Measurements from ENCODE around the gene CEP128. TPM values are rescaled to one million over a fixed set of nuclear protein-coding genes. Genes with fewer than 3 reads are reported as not detected.

The CEP128 gene
- total RNA-seq, 2 experiments from 2014 or later = 28.9 to 47.4 TPM

DNA sequence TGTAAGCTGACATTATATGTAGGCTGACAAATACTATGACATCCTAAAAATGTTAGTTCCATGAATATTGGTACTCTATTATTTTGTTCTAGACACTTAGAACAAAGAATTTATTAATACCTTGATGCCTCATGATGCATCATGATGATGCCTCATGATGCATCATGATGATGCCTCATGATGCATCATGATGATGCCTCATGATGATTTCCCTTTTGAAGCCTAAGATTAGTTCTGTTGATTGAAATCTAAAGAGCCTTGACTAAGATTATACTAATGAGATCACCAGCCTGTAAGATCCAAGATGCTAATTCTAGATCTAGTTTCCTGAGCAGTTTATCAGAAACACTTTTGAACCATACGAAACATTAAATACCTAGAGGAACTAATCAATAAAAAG is 4.6 kb upstream of the CEP128 start:
- Mint-ChIP-seq H3K4me1 (peaks cover 20% of the 10 kb centered on the region), H3K27me3 (peaks cover 7% of the 10 kb centered on the region), H3K9me3 (ENCODE audit: low read depth) (no peaks in the 10 kb centered on the region), H3K36me3 (peaks cover 4% of the 10 kb centered on the region), H3K27ac (no peak overlapping the region), H3K4me3 (no peak overlapping the region)
- DNase-seq (no peak), ATAC-seq (no peak)
- CTCF ChIA-PET = interaction anchor here (1.0 to 1.5 kb wide), 2 partner anchors 9 to 41 kb away, joined by 3 to 4 read pairs; partner anchors contain the start of gene TSHR

DNA sequence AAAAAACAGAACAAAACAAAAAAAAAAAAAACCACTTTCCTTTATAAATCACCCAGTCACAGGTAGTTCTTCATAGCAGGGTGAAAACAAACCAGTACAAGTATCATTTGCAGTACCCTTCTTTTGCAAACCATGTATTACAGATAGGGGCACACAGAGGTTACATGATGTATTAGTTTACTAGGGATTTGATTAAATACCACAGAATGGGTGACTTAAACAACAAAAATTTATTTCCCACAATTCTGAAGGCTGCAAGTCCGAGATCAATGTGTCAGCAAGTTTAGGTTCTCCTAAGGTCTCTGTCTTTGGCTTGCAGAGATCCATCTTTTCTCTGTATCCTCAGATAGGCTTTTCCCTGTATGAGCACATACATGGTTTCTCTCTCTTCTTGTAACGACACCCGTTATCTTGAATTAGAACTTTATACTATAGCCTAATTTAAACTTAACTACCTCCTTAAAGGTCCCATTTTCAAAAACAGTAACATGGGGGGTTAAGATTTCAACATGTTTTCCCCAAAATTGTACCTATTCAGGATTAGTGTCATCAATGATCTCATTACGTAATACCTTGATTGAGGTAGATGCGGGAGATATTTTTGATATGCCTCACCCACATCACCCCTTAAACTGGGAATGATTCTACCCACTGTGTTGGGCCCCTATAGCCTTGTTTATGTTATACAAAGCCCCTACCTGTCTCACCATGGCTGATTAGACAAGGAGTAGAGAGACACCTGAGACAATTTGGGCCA is 3.5 kb upstream of the CEP128 start:
- Mint-ChIP-seq H3K36me3 (peaks cover 4% of the 10 kb centered on the region), H3K4me1 (peaks cover 28% of the 10 kb centered on the region), H3K9me3 (ENCODE audit: low read depth) (no peaks in the 10 kb centered on the region), H3K27ac (no peak overlapping the region), H3K27me3 (peaks cover 5% of the 10 kb centered on the region), H3K4me3 (no peak overlapping the region)
- ATAC-seq (no peak), DNase-seq (no peak)
- CTCF ChIA-PET = no interaction called here

DNA sequence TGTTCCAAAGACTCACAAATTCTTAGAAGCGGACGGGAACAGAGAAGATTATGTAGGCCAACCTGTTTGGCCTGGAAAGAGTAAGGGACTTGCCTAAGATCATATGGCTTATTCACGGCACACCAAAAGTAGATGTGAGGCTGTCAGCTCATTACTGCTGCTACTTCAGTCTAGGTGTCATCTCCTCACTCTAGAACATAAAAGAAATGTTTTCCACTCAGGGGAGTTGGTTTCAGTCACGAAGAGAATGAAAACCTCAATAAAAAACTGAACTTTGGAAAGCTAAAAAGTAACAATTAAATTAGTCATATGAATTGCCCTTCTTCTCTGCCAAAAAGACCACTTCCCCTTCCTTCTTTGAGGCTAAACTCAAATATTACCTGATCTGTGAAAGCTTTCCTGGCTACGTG is 658 bp upstream of the CEP128 start:
- peak overlapping the region; percentile 86 for H3K27ac Mint-ChIP-seq
- peak overlapping the region; percentile 91 for H3K4me3 Mint-ChIP-seq
- CTCF ChIA-PET = interaction anchor here (1.5 to 4.8 kb wide), 6 partner anchors 12 to 228 kb away, joined by 5 to 24 read pairs (median 6); partner anchors contain the start of gene TSHR
- no peaks in the 10 kb centered on the region for H3K27me3 Mint-ChIP-seq
- DNase-seq = no peak
- peaks cover 37% of the 10 kb centered on the region for H3K4me1 Mint-ChIP-seq
- peaks cover 4% of the 10 kb centered on the region for H3K36me3 Mint-ChIP-seq
- peak; percentile 30 for ATAC-seq
- no peaks in the 10 kb centered on the region for H3K9me3 Mint-ChIP-seq (ENCODE audit: low read depth)

DNA sequence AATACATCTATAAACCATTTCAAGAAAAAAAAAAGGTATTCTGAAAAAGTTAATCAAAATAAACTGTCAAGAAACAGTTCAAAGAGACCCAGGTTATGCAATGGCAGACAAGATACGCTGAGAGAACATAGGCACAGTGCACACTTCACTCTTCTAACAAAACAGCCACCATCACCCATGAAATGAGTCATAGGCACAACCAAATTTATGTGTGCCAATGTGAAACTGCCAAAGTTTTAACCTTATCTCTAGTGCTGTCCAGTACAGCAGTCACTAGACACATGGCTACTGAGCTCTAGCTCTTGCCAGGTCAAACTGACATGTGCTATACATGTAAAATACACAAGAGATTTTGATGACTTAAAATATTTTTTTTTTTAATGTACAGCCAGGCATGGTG is 1.4 kb downstream of the CEP128 start:
- Mint-ChIP-seq H3K9me3 (ENCODE audit: low read depth) (no peaks in the 10 kb centered on the region), H3K36me3 (peaks cover 6% of the 10 kb centered on the region), H3K4me3 (peak overlapping the region; percentile 50), H3K27ac (peak overlapping the region; percentile 32), H3K4me1 (peaks cover 37% of the 10 kb centered on the region), H3K27me3 (no peaks in the 10 kb centered on the region)
- CTCF ChIA-PET = interaction anchor here (1.4 to 4.8 kb wide), 2 partner anchors 9 to 15 kb away, joined by 7 to 24 read pairs; partner anchors contain the start of gene TSHR
- DNase-seq = no peak
- ATAC-seq = peak; percentile 22

DNA sequence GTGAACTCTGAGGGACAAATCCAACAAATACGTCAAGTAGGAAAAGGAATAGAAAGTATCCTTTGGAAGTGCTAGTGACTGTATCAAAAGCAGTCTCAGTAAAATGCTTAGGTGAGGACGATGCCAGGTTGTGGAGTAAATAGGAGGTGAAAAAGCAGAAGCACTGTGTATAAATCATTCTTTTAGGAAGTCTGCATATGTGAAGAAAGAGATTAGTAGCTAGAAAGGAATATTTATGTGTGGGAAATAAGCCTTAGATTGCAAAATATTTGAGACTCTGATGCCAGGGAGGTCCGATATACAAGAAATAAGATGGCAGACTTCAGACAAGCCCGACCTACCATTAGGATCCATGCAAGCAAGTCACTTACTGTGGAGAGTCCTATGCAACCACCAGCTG is 7.9 kb downstream of the CEP128 start:
- Mint-ChIP-seq H3K36me3 (peaks cover 46% of the 10 kb centered on the region), H3K27me3 (no peaks in the 10 kb centered on the region), H3K4me1 (peaks cover 48% of the 10 kb centered on the region), H3K27ac (no peak overlapping the region), H3K9me3 (ENCODE audit: low read depth) (no peaks in the 10 kb centered on the region), H3K4me3 (no peak overlapping the region)
- no peak for ATAC-seq
- CTCF ChIA-PET = interaction anchor here (1.2 kb wide), 1 partner anchor 11 kb away, joined by 3 read pairs; no protein-coding TSS in a partner anchor
- no peak for DNase-seq

DNA sequence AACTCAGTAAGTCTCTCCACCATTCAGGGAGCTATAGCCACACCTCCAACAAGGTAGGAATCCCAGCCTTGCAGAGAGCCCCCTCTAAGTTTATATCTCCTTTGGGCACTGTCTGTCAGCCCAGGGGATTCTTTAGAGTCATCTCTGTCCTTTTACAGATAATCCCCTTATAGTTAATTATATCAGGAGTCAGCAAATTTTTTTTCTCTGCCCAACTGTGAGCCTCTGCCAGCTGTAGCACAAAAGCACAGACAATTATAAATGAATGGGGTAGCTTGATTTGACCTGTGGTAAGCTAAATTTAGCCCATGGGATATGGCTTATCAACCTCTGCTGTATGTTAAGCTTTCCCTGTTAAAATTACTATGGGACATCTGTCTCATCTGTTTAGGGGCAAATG is 8.3 kb downstream of the CEP128 start:
- H3K4me3 Mint-ChIP-seq = no peak overlapping the region
- ATAC-seq (no peak), DNase-seq (no peak)
- peaks cover 49% of the 10 kb centered on the region for H3K36me3 Mint-ChIP-seq
- no peaks in the 10 kb centered on the region for H3K9me3 Mint-ChIP-seq (ENCODE audit: low read depth)
- H3K4me1 Mint-ChIP-seq = peaks cover 48% of the 10 kb centered on the region
- no peak overlapping the region for H3K27ac Mint-ChIP-seq
- no peaks in the 10 kb centered on the region for H3K27me3 Mint-ChIP-seq
- CTCF ChIA-PET = no interaction called here

DNA sequence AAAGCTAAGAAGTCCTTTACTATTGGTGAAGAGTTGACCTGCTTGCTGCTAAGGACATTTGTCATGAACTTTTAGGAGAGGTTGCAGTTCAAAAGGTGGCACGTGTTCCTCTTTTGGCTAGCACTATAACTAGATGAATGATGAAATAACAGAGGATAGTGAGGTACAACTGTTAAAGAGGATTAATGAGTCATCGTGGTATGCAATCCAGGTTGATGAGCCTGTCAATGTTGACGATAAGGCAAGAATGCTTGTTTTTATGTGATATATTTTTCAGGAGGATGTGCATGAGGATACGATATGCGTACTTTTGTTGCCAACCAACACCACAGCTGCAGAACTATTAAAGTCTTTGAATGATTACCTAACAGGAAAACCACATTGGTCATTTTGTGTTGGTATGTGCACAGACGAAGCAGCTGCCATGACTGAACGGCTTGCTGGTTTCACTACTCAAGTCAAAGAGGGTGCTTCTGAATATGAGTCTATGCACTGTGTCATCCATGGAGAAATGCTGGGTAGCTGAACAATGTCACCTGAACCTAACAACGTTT is 10.6 kb downstream of the CEP128 start:
- H3K27ac Mint-ChIP-seq = peak overlapping the region; percentile 87
- H3K36me3 Mint-ChIP-seq = peaks cover 51% of the 10 kb centered on the region
- DNase-seq (peak; percentile 87), ATAC-seq (peak; percentile 92)
- CTCF ChIA-PET = interaction anchor here (1.1 to 2.5 kb wide), 5 partner anchors 9 to 290 kb away, joined by 3 to 16 read pairs (median 6); partner anchors contain the start of gene GTF2A1
- H3K27me3 Mint-ChIP-seq = no peaks in the 10 kb centered on the region
- H3K9me3 Mint-ChIP-seq (ENCODE audit: low read depth) = peaks cover 2% of the 10 kb centered on the region
- peaks cover 67% of the 10 kb centered on the region for H3K4me1 Mint-ChIP-seq
- peak overlapping the region; percentile 52 for H3K4me3 Mint-ChIP-seq

DNA sequence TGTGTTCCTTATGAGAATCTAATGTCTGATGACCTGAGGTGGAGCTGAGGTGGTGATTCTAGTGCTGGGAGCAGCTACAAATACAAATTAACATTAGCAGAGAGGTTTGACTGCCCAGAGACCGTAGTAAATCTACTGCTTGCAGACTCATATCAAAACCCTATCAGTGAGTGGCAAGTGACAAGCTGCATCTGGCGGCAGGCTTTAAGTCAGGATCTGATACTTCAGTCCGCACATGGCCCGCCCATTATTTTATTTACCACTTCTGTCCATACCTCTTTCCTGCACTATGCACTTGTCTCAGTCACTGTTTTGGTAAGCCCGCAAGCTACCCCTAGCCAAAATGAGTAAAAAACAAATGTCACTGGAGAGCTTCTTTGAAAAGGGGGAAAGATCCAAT is 11.4 kb downstream of the CEP128 start:
- Mint-ChIP-seq H3K27ac (peak overlapping the region; percentile 87), H3K36me3 (peaks cover 50% of the 10 kb centered on the region), H3K4me3 (peak overlapping the region; percentile 52), H3K27me3 (no peaks in the 10 kb centered on the region), H3K9me3 (ENCODE audit: low read depth) (peaks cover 2% of the 10 kb centered on the region), H3K4me1 (peaks cover 72% of the 10 kb centered on the region)
- CTCF ChIA-PET = interaction anchor here (1.2 to 2.5 kb wide), 4 partner anchors 10 to 291 kb away, joined by 3 to 16 read pairs (median 6); partner anchors contain the start of gene GTF2A1
- ATAC-seq = no peak
- no peak for DNase-seq

DNA sequence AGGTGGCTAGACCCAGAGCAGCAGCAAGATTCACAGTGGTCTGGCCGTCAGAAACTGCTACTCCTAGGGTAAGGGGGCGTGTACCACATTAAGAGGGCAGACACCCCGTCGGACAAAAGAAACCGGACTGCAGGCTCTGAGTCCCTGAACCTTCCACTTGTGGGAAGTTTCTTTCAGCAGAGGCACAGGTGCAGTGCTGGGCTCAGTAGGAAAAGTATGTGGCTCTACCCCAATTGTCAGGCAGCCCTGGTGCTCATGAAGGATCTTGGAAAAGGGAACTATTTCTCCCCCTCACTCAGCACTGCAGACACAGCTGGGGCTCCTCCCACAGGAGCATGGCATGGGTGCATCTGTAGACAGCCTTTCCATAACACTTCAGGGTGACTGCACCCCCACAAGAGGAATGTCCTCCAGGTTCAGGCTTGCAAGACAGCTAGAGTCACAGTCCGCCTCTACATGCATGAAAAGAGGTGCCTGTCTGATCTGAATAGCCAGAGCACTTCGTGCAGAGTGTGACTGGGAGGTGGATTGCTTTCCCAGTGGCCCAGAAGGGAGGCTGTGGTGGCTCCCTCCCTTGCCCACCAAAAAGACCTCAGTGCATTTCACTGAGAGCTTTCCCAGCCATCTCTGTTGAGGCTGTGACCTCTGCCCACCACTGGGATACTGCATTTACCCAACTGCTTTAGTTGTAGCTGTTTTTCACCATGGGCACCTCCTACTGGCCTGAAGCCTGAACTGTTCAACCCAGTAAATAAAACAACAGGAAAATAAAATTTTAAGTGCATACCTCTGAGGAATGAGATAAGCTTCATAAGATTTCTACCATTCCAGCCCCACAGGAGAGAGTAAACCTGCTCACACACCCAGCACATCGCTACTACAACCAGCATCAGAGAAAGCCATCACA is 14.2 kb downstream of the CEP128 start:
- H3K27me3 Mint-ChIP-seq = no peaks in the 10 kb centered on the region
- DNase-seq (no peak), ATAC-seq (no peak)
- peaks cover 71% of the 10 kb centered on the region for H3K4me1 Mint-ChIP-seq
- no peak overlapping the region for H3K4me3 Mint-ChIP-seq
- CTCF ChIA-PET = interaction anchor here (1.2 kb wide), 1 partner anchor 60 kb away, joined by 3 read pairs; no protein-coding TSS in a partner anchor
- no peak overlapping the region for H3K27ac Mint-ChIP-seq
- peaks cover 2% of the 10 kb centered on the region for H3K9me3 Mint-ChIP-seq (ENCODE audit: low read depth)
- H3K36me3 Mint-ChIP-seq = peaks cover 46% of the 10 kb centered on the region

DNA sequence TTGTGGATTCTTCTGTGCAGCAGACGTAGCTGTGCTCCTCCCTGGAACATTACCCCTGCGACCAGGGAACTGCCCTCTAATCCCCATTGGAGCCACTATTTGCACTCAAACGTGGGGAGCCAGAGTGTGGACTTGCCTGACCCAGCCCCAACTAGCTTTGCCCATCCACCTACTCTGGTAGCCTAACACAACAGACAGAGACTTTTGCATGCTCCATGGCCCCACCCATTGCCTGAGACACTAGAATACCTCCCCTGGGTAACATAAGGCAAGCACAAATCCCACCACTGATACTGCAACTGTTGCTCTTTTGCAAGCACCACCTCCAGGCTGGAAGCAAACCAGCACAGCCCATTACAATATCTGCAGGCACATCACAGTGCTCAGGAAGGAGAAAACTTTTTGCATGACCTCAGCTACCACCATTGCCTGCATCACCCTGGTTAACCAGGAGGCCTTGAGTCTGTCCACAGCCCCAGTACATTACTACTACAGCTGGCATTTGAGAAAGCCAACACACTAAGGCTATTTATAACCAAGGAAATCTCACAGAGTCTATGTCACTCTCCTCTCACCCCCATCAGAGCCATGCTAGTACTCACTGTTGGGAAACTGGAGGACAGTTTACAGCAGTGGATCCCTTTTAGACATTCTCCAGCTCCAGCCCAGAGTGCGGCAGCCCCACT is 15.0 kb downstream of the CEP128 start:
- Mint-ChIP-seq H3K4me1 (peaks cover 63% of the 10 kb centered on the region), H3K4me3 (no peak overlapping the region), H3K27ac (peak overlapping the region; percentile 14), H3K36me3 (peaks cover 42% of the 10 kb centered on the region), H3K27me3 (no peaks in the 10 kb centered on the region), H3K9me3 (ENCODE audit: low read depth) (peaks cover 2% of the 10 kb centered on the region)
- DNase-seq (peak; percentile 58), ATAC-seq (peak; percentile 31)
- CTCF ChIA-PET = no interaction called here

DNA sequence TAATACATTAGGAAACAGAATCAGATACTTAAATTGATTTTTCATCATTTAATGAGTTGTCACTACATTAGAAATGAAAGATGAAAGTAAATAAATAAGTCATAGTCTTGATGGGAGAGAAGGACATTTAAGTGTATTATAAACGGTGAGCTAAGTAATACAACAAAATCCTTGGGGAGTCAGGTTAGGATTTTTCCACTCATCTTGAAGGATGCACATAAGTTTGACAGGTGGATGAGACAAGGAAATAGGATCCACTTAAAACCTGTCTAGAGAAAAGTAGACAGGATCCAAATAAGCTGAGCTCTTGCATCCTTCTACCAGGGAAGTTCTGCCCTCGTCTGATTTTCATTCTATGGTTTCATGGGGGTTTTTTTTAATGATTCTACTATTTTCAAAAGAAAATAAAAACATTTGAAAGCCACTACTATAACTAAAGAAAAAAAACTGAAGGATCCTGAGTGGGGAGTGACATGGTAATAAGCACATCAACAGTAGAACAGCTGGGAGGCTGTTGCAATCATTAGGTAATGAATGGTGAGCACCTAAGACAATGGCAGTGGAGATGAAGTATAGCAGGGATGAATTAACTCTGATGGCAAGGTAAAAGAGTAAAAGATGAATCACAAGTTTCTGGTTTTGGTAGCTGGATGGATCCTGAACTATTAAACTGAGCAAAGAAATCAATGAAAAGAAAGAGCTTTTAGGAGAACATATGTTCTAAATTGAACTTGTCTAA is 17.0 kb downstream of the CEP128 start:
- peaks cover 42% of the 10 kb centered on the region for H3K4me1 Mint-ChIP-seq
- CTCF ChIA-PET = no interaction called here
- no peak for DNase-seq
- H3K36me3 Mint-ChIP-seq = peaks cover 36% of the 10 kb centered on the region
- peaks cover 2% of the 10 kb centered on the region for H3K9me3 Mint-ChIP-seq (ENCODE audit: low read depth)
- ATAC-seq = no peak
- no peak overlapping the region for H3K4me3 Mint-ChIP-seq
- no peak overlapping the region for H3K27ac Mint-ChIP-seq
- H3K27me3 Mint-ChIP-seq = no peaks in the 10 kb centered on the region

DNA sequence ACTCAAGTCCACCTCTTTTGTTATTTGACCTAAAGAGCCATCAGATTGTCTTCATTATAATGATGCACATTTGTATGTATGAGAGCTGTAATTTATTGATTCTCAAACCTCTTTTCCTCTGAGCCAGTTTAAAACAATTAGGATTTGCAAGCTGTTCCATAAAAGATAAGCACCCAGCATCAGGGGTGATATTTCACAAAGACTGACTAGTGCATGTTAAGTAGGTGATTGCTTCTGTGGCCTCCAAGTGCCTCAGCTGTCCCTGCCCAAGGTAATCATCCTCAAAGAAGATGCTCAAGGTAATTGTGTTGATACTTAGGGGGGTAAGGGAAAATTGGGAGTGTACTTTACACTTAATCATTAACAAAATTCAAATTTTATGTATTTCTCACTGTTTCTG is 18.2 kb downstream of the CEP128 start:
- ATAC-seq = no peak
- H3K27me3 Mint-ChIP-seq = no peaks in the 10 kb centered on the region
- DNase-seq = no peak
- peaks cover 2% of the 10 kb centered on the region for H3K9me3 Mint-ChIP-seq (ENCODE audit: low read depth)
- H3K4me3 Mint-ChIP-seq = no peak overlapping the region
- H3K36me3 Mint-ChIP-seq = peaks cover 27% of the 10 kb centered on the region
- H3K4me1 Mint-ChIP-seq = peaks cover 35% of the 10 kb centered on the region
- H3K27ac Mint-ChIP-seq = no peak overlapping the region
- CTCF ChIA-PET = no interaction called here

Data from activated CD8-positive, alpha-beta memory T cell treated with anti-CD3 and anti-CD28 coated beads, Interleukin-2, amount 10 ng/mL, durations not matched to agents 7 days and 5 days (primary cell).